ENCODE results near the gene KIF6.

GRCh38 chr6:39599973-39600372 is 125.2 kb downstream of the KIF6 start:
- no peak for TF ChIP-seq POLR2A (IDR thresholded peaks at IDR 0.05; ENCODE audit: low read depth)
- no peak for TF ChIP-seq CTCF (IDR thresholded peaks at IDR 0.05)

Data from esophagus muscularis mucosa (tissue), 3 donors.